ENCODE results near the gene SYNPO2. TPM values are rescaled to one million over a fixed set of nuclear protein-coding genes. Genes with fewer than 3 reads are reported as not detected.

The SYNPO2 gene
- total RNA-seq, 2 experiments from 2014 or later = 0.96 to 1.2 TPM

- H3K4me3 Mint-ChIP-seq = no peak overlapping the region
- H3K27ac Mint-ChIP-seq = no peak overlapping the region
- H3K4me1 Mint-ChIP-seq = no peaks in the 10 kb centered on the region
- H3K36me3 Mint-ChIP-seq = no peaks in the 10 kb centered on the region
- DNase-seq = no peak
- peaks cover 10% of the 10 kb centered on the region for H3K27me3 Mint-ChIP-seq
- no peak for ATAC-seq (ENCODE audit: low read depth)
- no peaks in the 10 kb centered on the region for H3K9me3 Mint-ChIP-seq
- POLR2A ChIA-PET = no interaction called here
Observed at GRCh38 chr4:118921786-118922185, 33.1 kb downstream of the SYNPO2 start.

GRCh38 chr4:118923891-118924290 lies 35.2 kb downstream of the SYNPO2 start:
- Mint-ChIP-seq H3K4me1 (no peaks in the 10 kb centered on the region), H3K36me3 (no peaks in the 10 kb centered on the region), H3K27ac (no peak overlapping the region), H3K9me3 (no peaks in the 10 kb centered on the region), H3K4me3 (no peak overlapping the region), H3K27me3 (peaks cover 13% of the 10 kb centered on the region)
- POLR2A ChIA-PET = no interaction called here
- ATAC-seq (ENCODE audit: low read depth) = no peak
- no peak for DNase-seq

DNA sequence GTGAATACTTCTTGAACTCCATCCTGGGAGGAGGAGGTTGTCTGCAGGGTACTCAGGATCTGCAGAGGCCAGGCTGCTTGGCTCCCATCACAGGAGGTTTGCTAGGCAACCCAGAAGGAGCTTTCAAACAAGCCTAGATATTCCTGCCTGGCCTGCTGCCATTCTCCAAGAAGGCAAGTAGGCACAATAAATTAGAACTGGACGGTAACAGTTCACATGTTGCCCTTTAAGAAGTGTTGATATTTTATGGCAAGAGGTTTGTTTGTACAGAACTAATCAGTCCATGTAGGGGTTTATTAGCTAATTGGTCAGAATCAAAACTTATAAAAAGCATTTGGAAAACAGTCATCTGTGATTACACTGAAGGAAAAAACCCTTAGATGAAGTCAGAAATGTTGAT lies 39.3 kb downstream of the SYNPO2 start:
- Mint-ChIP-seq H3K27me3 (peaks cover 10% of the 10 kb centered on the region), H3K4me3 (no peak overlapping the region), H3K27ac (no peak overlapping the region), H3K4me1 (no peaks in the 10 kb centered on the region), H3K9me3 (no peaks in the 10 kb centered on the region), H3K36me3 (no peaks in the 10 kb centered on the region)
- POLR2A ChIA-PET = no interaction called here
- DNase-seq = no peak
- ATAC-seq (ENCODE audit: low read depth) = no peak

- Mint-ChIP-seq H3K27ac (no peak overlapping the region), H3K36me3 (no peaks in the 10 kb centered on the region), H3K9me3 (no peaks in the 10 kb centered on the region), H3K4me1 (no peaks in the 10 kb centered on the region), H3K27me3 (peaks cover 10% of the 10 kb centered on the region), H3K4me3 (no peak overlapping the region)
- ATAC-seq (ENCODE audit: low read depth) (no peak), DNase-seq (no peak)
- POLR2A ChIA-PET = no interaction called here
Observed at GRCh38 chr4:118930255-118930654, 41.6 kb downstream of the SYNPO2 start.

- Mint-ChIP-seq H3K4me1 (no peaks in the 10 kb centered on the region), H3K27ac (no peak overlapping the region), H3K27me3 (peaks cover 10% of the 10 kb centered on the region), H3K9me3 (no peaks in the 10 kb centered on the region), H3K36me3 (no peaks in the 10 kb centered on the region), H3K4me3 (no peak overlapping the region)
- POLR2A ChIA-PET = no interaction called here
- no peak for DNase-seq
- no peak for ATAC-seq (ENCODE audit: low read depth)
Observed at GRCh38 chr4:118931786-118932185, 43.1 kb downstream of the SYNPO2 start.

DNA sequence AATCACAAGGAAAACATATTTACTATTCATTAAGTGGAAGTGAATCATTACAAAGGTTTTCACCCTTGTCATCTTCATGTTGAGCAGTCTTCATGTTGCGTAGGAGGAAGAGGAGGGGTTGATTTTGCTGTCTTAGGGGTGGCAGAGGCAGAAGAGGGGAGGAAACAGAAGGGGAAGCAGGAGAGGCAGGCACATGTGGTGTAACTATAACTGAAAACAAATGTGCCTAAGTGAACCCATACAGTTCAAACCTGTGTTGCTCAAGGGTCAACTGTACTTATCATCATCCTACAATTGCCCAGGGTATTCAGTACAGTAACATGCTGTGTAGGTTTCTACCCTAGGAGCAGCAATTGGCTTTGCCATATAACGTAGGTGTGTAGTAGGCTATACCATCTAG lies 47.2 kb downstream of the SYNPO2 start:
- Mint-ChIP-seq H3K9me3 (no peaks in the 10 kb centered on the region), H3K36me3 (no peaks in the 10 kb centered on the region), H3K4me3 (no peak overlapping the region), H3K27me3 (peaks cover 8% of the 10 kb centered on the region), H3K27ac (no peak overlapping the region), H3K4me1 (no peaks in the 10 kb centered on the region)
- DNase-seq = no peak
- POLR2A ChIA-PET = no interaction called here
- ATAC-seq (ENCODE audit: low read depth) = no peak

DNA sequence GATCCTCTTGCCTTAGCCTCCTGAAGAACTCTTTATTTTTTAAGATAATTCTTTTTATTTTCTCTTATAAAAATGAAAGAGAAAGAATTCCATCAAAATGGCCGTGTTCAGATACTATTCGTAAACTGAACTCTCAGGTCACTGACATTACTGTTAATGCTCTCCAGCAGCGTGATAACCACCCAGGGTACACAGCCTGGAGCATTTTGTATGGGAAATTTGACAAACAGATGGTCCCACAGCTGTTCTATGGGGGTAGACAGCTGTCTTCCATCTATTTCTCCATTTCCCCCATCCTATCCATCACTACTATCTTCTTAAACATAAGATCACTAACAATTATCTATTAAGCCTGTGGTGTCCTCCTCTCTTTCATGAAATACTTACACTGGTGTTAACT lies 47.8 kb downstream of the SYNPO2 start:
- Mint-ChIP-seq H3K27me3 (peaks cover 8% of the 10 kb centered on the region), H3K4me3 (no peak overlapping the region), H3K9me3 (no peaks in the 10 kb centered on the region), H3K36me3 (no peaks in the 10 kb centered on the region), H3K4me1 (no peaks in the 10 kb centered on the region), H3K27ac (no peak overlapping the region)
- DNase-seq (no peak), ATAC-seq (ENCODE audit: low read depth) (no peak)
- POLR2A ChIA-PET = no interaction called here

GRCh38 chr4:118939169-118939783 lies 50.6 kb downstream of the SYNPO2 start:
- POLR2A ChIA-PET = no interaction called here
- ATAC-seq (ENCODE audit: low read depth) (no peak), DNase-seq (no peak)
- Mint-ChIP-seq H3K36me3 (no peaks in the 10 kb centered on the region), H3K4me1 (no peaks in the 10 kb centered on the region), H3K9me3 (no peaks in the 10 kb centered on the region), H3K4me3 (no peak overlapping the region), H3K27ac (no peak overlapping the region), H3K27me3 (peaks cover 17% of the 10 kb centered on the region)

DNA sequence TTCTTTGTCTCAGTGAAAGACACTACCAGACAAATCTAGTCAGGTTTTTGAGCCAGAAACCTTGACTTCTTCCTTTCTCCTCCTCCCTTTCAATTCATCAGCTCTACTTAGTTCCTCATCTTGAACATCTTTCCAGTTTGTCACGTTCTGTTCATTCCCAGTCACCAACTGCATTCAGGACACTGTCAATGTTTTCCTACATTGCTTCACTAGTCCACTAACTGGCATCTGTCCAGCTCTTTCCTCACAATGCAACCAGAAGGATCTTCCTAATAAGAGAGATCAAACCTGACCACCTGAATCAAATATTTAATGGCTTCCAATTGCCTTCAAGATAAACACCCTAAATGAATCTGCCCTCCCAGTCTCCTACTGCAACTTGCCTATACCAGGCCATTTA lies 52.5 kb downstream of the SYNPO2 start:
- POLR2A ChIA-PET = no interaction called here
- Mint-ChIP-seq H3K36me3 (no peaks in the 10 kb centered on the region), H3K27ac (no peak overlapping the region), H3K9me3 (no peaks in the 10 kb centered on the region), H3K4me3 (no peak overlapping the region), H3K4me1 (no peaks in the 10 kb centered on the region), H3K27me3 (peaks cover 25% of the 10 kb centered on the region)
- no peak for ATAC-seq (ENCODE audit: low read depth)
- DNase-seq = no peak

GRCh38 chr4:118941799-118942198 lies 53.1 kb downstream of the SYNPO2 start:
- no peaks in the 10 kb centered on the region for H3K9me3 Mint-ChIP-seq
- H3K27ac Mint-ChIP-seq = no peak overlapping the region
- POLR2A ChIA-PET = no interaction called here
- peaks cover 27% of the 10 kb centered on the region for H3K27me3 Mint-ChIP-seq
- DNase-seq = no peak
- ATAC-seq (ENCODE audit: low read depth) = no peak
- H3K36me3 Mint-ChIP-seq = no peaks in the 10 kb centered on the region
- H3K4me1 Mint-ChIP-seq = no peaks in the 10 kb centered on the region
- H3K4me3 Mint-ChIP-seq = no peak overlapping the region

DNA sequence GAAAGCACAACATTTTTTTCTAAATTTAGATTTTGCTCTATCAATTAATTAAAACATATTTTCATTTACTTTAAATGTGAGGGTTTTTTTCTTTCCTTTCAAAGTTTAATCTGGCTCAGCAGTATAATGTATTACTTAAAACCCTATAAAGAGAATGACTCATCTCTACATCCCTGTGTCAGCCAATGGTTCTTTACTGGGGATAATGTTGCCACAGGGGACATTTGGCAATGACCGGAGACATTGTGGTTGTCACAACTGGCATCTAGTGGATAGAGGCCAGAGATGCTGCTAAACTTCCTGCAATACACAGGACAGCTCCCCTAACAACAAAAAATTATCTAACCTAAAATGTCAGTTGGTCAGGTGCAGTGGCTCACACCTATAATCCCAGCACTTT lies 53.8 kb downstream of the SYNPO2 start:
- Mint-ChIP-seq H3K9me3 (no peaks in the 10 kb centered on the region), H3K27me3 (peaks cover 27% of the 10 kb centered on the region), H3K36me3 (no peaks in the 10 kb centered on the region), H3K4me1 (no peaks in the 10 kb centered on the region), H3K27ac (no peak overlapping the region), H3K4me3 (no peak overlapping the region)
- DNase-seq (no peak), ATAC-seq (ENCODE audit: low read depth) (no peak)
- POLR2A ChIA-PET = no interaction called here

- Mint-ChIP-seq H3K36me3 (no peaks in the 10 kb centered on the region), H3K9me3 (no peaks in the 10 kb centered on the region), H3K4me1 (no peaks in the 10 kb centered on the region), H3K27me3 (peaks cover 22% of the 10 kb centered on the region), H3K27ac (no peak overlapping the region), H3K4me3 (no peak overlapping the region)
- POLR2A ChIA-PET = no interaction called here
- DNase-seq (no peak), ATAC-seq (ENCODE audit: low read depth) (no peak)
Observed at GRCh38 chr4:118947095-118947494, 58.4 kb downstream of the SYNPO2 start.

DNA sequence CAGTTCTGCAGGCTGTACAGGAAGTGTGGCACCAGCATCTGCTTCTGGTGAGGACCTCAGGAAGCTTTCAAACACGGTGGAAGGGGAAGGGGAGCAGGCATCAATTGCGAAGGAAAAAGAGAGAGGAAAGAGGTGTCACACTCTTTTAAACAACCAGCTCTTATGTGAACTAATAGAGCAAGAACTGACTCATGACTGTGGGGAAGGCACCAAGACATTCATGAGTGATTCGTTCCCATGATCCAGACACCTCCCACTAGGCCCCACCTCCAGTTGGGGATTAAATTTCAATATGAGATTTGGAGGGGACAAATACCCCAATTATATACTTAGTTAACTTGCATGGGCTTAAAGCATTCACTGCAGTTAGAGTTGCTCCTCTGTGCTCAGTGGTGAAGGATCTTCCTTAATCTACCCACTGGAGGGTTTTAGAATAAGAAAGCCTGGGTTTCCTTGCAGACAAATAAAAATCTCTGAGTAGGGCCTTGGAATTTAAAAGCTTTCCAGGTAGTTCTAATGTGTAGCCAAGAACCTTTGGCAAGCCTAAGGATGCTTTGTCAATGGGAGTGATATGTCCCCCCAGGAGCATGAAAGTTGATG lies 60.0 kb downstream of the SYNPO2 start:
- Mint-ChIP-seq H3K36me3 (no peaks in the 10 kb centered on the region), H3K4me3 (no peak overlapping the region), H3K27me3 (peaks cover 17% of the 10 kb centered on the region), H3K9me3 (no peaks in the 10 kb centered on the region), H3K4me1 (no peaks in the 10 kb centered on the region), H3K27ac (no peak overlapping the region)
- POLR2A ChIA-PET = no interaction called here
- no peak for ATAC-seq (ENCODE audit: low read depth)
- DNase-seq = no peak

DNA sequence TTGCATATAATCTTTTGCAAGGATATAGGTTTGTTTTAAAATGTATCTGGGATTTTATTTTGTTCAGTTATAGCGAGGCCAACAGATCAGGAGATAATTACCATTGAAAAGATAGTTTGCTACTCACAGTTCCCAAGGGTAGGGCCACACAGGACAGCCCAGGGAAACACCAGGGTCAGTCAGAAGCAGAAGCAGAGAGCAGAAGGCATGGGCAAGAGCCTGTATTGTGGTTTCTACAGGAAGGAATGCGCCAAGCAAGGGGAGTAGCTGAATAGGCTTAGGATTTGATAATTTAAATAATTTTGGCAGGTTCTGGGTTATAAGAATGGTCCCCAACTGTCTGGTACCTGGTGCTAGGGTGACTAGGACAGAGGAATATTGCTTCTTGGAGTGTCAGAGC lies 61.6 kb downstream of the SYNPO2 start:
- H3K4me3 Mint-ChIP-seq = no peak overlapping the region
- no peaks in the 10 kb centered on the region for H3K4me1 Mint-ChIP-seq
- ATAC-seq (ENCODE audit: low read depth) (no peak), DNase-seq (no peak)
- no peaks in the 10 kb centered on the region for H3K36me3 Mint-ChIP-seq
- peaks cover 11% of the 10 kb centered on the region for H3K27me3 Mint-ChIP-seq
- no peak overlapping the region for H3K27ac Mint-ChIP-seq
- POLR2A ChIA-PET = no interaction called here
- no peaks in the 10 kb centered on the region for H3K9me3 Mint-ChIP-seq

Measured in activated naive CD8-positive, alpha-beta T cell treated with anti-CD3 and anti-CD28 coated beads, Interleukin-2, amount 10 ng/mL, durations not matched to agents 7 days and 5 days (primary cell).